Mucosa of descending colon (tissue), 3 donors: ENCODE measurements around the gene GLOD5. TPM values are rescaled to one million over a fixed set of nuclear protein-coding genes. Genes with fewer than 3 reads are reported as not detected.

Experiments
- ATAC-seq: fragments of 200-7000 bp; cut with Tn5 transposase; one replicate; pipeline ENCODE4 v1.9.1; 2020; ENCODE audit warnings: mild to moderate bottlenecking, moderate library complexity
- DNase-seq, 3 donors: peaks; one replicate each; pipeline ENCODE4 v3.0.0-alpha.2; 2020
- H3K36me3 ChIP-seq: fragments of 200-600 bp; one replicate; pipeline ENCODE4 v1.8.0; 2021; ENCODE audit warnings: low read depth, mild to moderate bottlenecking
- H3K4me1 ChIP-seq: fragments of 200-600 bp; one replicate; pipeline ENCODE4 v1.8.0; 2021; ENCODE audit warnings: low read depth, mild to moderate bottlenecking
- H3K4me3 ChIP-seq: fragments of 200-600 bp; one replicate; pipeline ENCODE4 v1.8.0; 2021; ENCODE audit warnings: mild to moderate bottlenecking
- H3K9me3 ChIP-seq: fragments of 200-600 bp; one replicate; pipeline ENCODE4 v1.8.0; 2021; ENCODE audit warnings: mild to moderate bottlenecking
- intact Hi-C, 2 donors: fragments of 100-400 bp; cut with DNase I in 1 of 2; cut with micrococcal nuclease in 1 of 2; formaldehyde crosslinking; loops; one replicate each; pipeline versions ENCODE4 v1.11.0 to v1.11.1; 2022; cut with DNase I, micrococcal nuclease
- long read RNA-seq, 2 donors: library from polyadenylated mRNA; unstranded; transcript quantifications; one replicate each; pipeline ENCODE4 v2.0.0, GENCODE V29; 2019 to 2021
- total RNA-seq, 3 donors: library from RNA; stranded (reverse); fragmentation: NEBNext Ultra II Directional in 2 of 3; extraction: Animal tissue kit (Norgen Biotek cat#: 25700) in 2 of 3; gene quantifications; one replicate each; pipeline versions ENCODE4 v1.2.1 to v1.2.4, GENCODE V29; 2021 to 2023
- TF ChIP-seq, protein P1 (sequence below): fragments of 200-600 bp; IDR thresholded peaks from one replicate; pipeline ENCODE4 v1.8.0; 2022; ENCODE audit warnings: antibody characterized with exemption, mild to moderate bottlenecking
- donor health status: DM: no; HTN: no; CAD: no; lungs with moderate emphysema.
- donor health status: DM: no; HTN: no; CAD: no.
- donor health status: DM: no; HTN: yes; CAD: no.

The GLOD5 gene
- total RNA-seq, result 1 to 10 TPM; 4.3 to 9.9 (median 7.1) TPM
- long read RNA-seq, donor 1, partial matches to known transcripts, result 0 of 4 reads
- long read RNA-seq, donor 1, other reads (novel, unspliced or antisense), result 1 of 4 reads
- long read RNA-seq, donor 2, partial matches to known transcripts, result 0 of 2 reads
- long read RNA-seq, donor 2, other reads (novel, unspliced or antisense), result 1 of 2 reads

DNA sequence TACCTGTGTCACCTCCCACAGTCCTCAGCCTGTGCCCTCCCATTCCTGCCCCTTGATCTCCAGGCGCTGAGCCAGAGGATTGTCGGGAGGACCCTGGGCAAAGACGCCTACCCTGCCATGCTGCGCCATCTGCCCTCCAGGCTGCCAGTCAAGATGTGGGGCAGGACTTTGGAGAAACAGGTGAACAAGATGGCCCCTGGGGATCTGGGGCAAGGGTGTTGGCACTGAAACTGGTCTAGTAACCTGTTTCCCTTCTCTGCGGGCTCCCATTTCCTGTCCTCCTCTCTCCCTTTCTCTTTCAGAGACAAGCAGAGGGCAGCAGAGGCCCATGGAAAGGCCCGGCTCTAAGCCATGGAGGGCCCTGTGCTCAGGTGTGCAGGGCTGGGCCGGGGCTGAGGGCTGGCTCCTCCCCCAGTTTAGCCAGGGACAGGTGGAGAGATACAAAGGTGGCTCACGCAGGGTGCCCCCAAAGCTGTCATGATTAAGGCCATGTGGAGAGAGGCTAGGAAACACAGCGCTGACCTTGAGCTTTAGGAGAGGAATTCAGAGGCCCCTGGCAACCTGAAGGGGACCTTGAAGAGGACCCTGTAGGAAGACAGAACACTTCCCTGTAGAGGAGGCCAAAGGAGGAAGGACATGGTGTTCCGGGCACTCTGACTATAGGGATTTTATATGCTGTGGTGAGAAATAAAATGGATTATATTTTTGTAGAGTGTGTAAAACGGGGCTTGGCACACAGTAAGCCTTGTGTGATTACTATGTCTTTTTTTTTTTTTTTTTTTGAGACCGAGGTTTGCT lies at the start of gene GLOD5:
TSS of gene GLOD5 (plus strand) at position 74 of the 798 bp plus-strand sequence. CDS start at position 118, 44 bp downstream.
- TF ChIP-seq, protein P1, sequence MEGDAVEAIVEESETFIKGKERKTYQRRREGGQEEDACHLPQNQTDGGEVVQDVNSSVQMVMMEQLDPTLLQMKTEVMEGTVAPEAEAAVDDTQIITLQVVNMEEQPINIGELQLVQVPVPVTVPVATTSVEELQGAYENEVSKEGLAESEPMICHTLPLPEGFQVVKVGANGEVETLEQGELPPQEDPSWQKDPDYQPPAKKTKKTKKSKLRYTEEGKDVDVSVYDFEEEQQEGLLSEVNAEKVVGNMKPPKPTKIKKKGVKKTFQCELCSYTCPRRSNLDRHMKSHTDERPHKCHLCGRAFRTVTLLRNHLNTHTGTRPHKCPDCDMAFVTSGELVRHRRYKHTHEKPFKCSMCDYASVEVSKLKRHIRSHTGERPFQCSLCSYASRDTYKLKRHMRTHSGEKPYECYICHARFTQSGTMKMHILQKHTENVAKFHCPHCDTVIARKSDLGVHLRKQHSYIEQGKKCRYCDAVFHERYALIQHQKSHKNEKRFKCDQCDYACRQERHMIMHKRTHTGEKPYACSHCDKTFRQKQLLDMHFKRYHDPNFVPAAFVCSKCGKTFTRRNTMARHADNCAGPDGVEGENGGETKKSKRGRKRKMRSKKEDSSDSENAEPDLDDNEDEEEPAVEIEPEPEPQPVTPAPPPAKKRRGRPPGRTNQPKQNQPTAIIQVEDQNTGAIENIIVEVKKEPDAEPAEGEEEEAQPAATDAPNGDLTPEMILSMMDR, result no peak
- Histone ChIP-seq H3K4me1 (no peaks in the 10 kb centered on the region), H3K4me3 (no peak within 1 kb of the TSS), H3K36me3 (no peaks in the 10 kb centered on the region), H3K9me3 (no peaks in the 10 kb centered on the region)
- DNase-seq, result peak; percentile 77 to 82 (median 82)
- ATAC-seq, result peak; percentile 97
- intact Hi-C loops, result no loop called here

DNA sequence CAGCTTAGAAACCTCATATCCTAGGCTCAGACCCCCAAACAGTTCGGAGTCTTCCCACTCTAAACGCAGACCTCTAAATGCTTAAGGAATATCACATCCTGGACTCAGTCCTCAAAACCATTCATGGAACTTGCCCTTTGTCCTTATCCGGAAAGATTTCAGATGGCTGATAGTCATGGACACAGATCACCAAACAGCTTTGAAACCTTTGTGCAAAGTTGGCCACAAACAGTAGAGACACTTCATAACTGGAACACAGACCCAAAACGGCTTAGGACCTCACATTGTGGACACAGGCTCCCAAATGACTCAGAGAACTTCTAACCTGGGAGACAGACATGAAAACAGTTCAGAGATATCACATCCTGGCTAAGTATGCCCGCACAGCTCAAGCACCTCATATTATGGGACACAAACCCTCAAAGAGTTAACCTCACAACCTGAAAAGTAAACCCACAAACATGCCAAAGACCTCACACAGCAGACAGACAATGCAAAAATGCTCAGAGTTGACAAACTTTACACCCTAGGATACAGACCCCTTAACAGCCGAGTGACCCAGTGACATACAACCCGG lies 49.5 kb upstream of the GLOD5 start:
- no peaks in the 10 kb centered on the region for H3K9me3 ChIP-seq
- no peak overlapping the region for H3K4me3 ChIP-seq
- TF ChIP-seq, protein P1, result no peak
- no peaks in the 10 kb centered on the region for H3K36me3 ChIP-seq
- no peak for DNase-seq
- no peak for ATAC-seq
- no peaks in the 10 kb centered on the region for H3K4me1 ChIP-seq
- intact Hi-C loops, result no loop called here

DNA sequence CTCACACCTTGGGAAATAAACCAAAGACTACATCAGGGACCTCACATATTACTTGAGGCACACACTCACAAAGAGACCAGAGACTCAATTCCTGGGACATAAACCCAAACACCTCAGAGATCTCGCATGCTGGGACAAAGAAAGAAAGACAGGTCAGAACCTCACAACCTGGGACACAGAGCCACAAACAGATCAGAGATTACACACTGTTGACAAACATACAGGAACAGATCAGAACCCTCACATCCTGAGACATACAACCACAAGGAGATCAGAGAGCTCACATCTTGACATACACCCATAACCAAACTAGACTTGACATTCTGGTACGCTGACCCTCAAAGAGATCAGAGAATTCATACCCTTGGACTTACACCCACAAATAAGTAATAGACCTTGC lies 47.7 kb upstream of the GLOD5 start:
- Histone ChIP-seq H3K4me3 (no peak overlapping the region), H3K36me3 (no peaks in the 10 kb centered on the region), H3K9me3 (no peaks in the 10 kb centered on the region), H3K4me1 (no peaks in the 10 kb centered on the region)
- ATAC-seq, result peak; percentile 39
- TF ChIP-seq, protein P1, result no peak
- no peak for DNase-seq
- intact Hi-C loops, result no loop called here

DNA sequence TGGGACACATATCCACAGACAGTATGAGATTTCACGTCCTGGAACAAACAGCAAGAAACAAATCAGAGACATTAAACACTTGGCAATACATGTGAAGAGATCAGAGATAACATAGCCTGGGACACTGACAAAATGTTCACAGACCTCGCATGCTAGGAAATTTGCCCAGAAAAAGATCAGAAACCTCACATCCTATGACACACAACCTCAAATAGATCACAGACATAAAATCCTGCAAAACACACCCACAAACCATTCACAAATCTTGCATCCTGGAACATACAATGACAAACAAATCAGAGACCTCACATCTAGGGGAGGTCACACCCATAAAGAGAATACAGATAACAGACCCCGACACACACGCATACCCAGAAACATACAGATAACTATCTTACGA lies 47.0 kb upstream of the GLOD5 start:
- Histone ChIP-seq H3K4me1 (no peaks in the 10 kb centered on the region), H3K36me3 (no peaks in the 10 kb centered on the region), H3K9me3 (no peaks in the 10 kb centered on the region), H3K4me3 (no peak overlapping the region)
- DNase-seq (no peak), ATAC-seq (no peak)
- intact Hi-C loops, result no loop called here
- TF ChIP-seq, protein P1, result no peak

DNA sequence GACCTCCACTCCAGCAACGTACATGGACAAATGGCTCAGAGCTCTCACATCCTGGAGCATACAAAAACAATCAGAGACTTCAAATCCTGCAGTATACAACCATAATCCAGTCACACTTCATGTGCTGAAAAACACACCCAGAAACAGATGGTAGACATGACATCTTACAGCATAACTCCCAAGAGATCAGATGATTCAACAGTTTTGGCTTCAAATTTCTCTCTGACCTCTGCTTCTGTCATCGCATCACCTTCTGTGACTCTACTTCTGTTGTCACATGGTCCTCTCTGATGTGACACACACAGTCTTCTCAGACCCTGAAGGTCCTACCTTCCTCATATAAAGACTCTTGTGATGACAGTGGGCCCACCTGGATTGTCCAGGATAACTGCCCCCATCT lies 46.5 kb upstream of the GLOD5 start:
- intact Hi-C loops, result no loop called here
- H3K36me3 ChIP-seq, result no peaks in the 10 kb centered on the region
- no peak overlapping the region for H3K4me3 ChIP-seq
- ATAC-seq (no peak), DNase-seq (no peak)
- TF ChIP-seq, protein P1, result no peak
- H3K4me1 ChIP-seq, result no peaks in the 10 kb centered on the region
- H3K9me3 ChIP-seq, result no peaks in the 10 kb centered on the region
